Measurements from ENCODE around the gene BUD23. TPM values are rescaled to one million over a fixed set of nuclear protein-coding genes. Genes with fewer than 3 reads are reported as not detected.
A peak's percentile ranks its signal among the peaks of the same experiment; 100 is the strongest.

BUD23 gene
- polyA plus RNA-seq, 1 donor = 76.7 TPM

DNA sequence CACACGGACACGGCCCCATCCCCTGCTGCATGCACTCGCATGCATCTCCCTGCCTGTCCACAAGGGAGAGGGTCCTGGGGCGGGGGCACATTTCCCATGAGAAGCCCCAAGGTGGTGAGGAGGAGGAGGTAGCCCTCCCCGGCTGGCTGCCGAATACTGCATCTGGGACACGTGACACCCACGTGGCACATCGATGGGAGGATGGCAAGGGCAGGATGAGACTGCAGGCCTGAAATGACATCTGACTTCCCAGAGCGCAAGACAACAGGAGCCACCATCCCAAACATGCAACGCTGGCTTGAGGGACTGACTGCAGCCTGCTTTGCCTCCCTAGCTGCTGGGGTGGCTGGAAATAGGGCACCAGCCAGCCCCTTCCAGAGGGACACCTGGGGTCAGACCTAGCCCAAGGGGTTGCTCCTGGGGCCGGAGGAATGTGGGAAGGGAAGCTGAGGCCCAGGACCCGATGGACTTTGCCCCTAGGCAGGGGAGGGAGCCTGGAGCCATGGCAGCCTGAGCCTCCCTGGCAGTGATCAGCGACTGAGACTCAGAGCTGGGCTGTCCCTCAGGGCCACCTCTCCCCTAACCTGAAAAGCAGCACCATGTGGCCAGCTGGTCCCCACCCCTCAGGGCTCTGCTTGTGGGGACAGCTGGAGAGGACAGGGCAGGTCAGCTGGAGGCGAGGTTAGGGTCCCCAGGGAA, 16.1 kb downstream of the BUD23 start:
- Histone ChIP-seq H3K27ac (ENCODE audit: low read length) (peak overlapping the region; percentile 20), H3K9me3 (ENCODE audit: control insufficient read depth, low read depth, low read length) (no peaks in the 10 kb centered on the region), H3K4me1 (ENCODE audit: control insufficient read depth, insufficient read depth, low read length) (peaks cover 34% of the 10 kb centered on the region), H3K4me3 (ENCODE audit: low read length) (no peak overlapping the region), H3K36me3 (ENCODE audit: control insufficient read depth, insufficient read depth, low read length) (peaks cover 75% of the 10 kb centered on the region), H3K27me3 (ENCODE audit: control insufficient read depth, insufficient read depth, low read length) (no peaks in the 10 kb centered on the region)
- no CpG with 5 or more reads among the region's 15 CpGs for WGBS (ENCODE audit: insufficient coverage, low lambda C conversion rate)
- DNase-seq = peak in 1 of 2 donors; percentile 60

- WGBS (ENCODE audit: insufficient coverage, low lambda C conversion rate) = no CpG with 5 or more reads among the region's 14 CpGs
- peak in 1 of 2 donors; percentile 8 for DNase-seq
Measured at GRCh38 chr7:73700069-73700423, 16.6 kb downstream of the BUD23 start.

GRCh38 chr7:73700581-73701134, 17.3 kb downstream of the BUD23 start:
- no CpG with 5 or more reads among the region's 15 CpGs for WGBS (ENCODE audit: insufficient coverage, low lambda C conversion rate)
- H3K36me3 ChIP-seq (ENCODE audit: control insufficient read depth, insufficient read depth, low read length) = peaks cover 75% of the 10 kb centered on the region

More at GRCh38 chr7:73700069-73700423, 16.6 kb downstream of the BUD23 start:
- Histone ChIP-seq H3K9me3 (ENCODE audit: control insufficient read depth, low read depth, low read length) (no peaks in the 10 kb centered on the region), H3K27me3 (ENCODE audit: control insufficient read depth, insufficient read depth, low read length) (no peaks in the 10 kb centered on the region), H3K4me1 (ENCODE audit: control insufficient read depth, insufficient read depth, low read length) (peaks cover 36% of the 10 kb centered on the region), H3K36me3 (ENCODE audit: control insufficient read depth, insufficient read depth, low read length) (peaks cover 75% of the 10 kb centered on the region), H3K4me3 (ENCODE audit: low read length) (no peak overlapping the region), H3K27ac (ENCODE audit: low read length) (peak overlapping the region; percentile 20)

DNA sequence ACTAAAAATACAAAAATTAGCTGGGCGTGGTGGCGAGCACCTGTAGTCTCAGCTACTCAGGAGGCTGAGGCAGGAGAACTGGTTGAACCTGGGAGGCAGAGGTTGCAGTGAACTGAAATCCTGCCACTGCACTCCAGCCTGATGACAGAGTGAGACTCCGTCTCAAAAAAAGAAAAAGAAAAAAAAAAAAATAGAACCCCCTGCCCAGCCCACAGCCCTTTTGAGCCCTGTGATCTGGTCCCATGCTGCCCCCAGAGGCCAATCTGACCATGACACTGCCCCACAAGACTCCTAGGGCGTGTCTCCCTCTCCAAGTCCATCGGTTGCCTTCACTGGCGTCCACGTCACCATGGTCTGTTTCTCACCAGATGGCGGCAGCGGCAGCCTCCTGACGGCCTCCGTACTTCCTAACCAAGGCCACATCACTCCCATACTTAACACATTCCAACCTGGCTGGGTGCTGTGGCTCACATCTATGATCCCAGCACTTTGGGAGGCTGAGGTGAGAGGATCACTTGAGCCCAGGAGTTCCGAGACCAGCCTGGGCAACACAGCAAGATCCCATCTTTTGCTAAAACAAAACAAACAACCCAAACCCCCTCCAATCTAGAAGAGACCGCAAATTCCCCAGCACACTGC, 18.1 kb downstream of the BUD23 start:
- H3K27me3 ChIP-seq (ENCODE audit: control insufficient read depth, insufficient read depth, low read length) = no peaks in the 10 kb centered on the region
- peak; percentile 76 to 83 for DNase-seq
- peaks cover 40% of the 10 kb centered on the region for H3K4me1 ChIP-seq (ENCODE audit: control insufficient read depth, insufficient read depth, low read length)
- WGBS (ENCODE audit: insufficient coverage, low lambda C conversion rate) = no CpG with 5 or more reads among the region's 13 CpGs
- H3K9me3 ChIP-seq (ENCODE audit: control insufficient read depth, low read depth, low read length) = no peaks in the 10 kb centered on the region
- no peak overlapping the region for H3K4me3 ChIP-seq (ENCODE audit: low read length)
- H3K36me3 ChIP-seq (ENCODE audit: control insufficient read depth, insufficient read depth, low read length) = peaks cover 71% of the 10 kb centered on the region
- peak overlapping the region; percentile 89 for H3K27ac ChIP-seq (ENCODE audit: low read length)

More at GRCh38 chr7:73700581-73701134, 17.3 kb downstream of the BUD23 start:
- DNase-seq = no peak
- no peaks in the 10 kb centered on the region for H3K9me3 ChIP-seq (ENCODE audit: control insufficient read depth, low read depth, low read length)
- peak overlapping the region; percentile 12 for H3K27ac ChIP-seq (ENCODE audit: low read length)
- no peak overlapping the region for H3K4me3 ChIP-seq (ENCODE audit: low read length)
- no peaks in the 10 kb centered on the region for H3K27me3 ChIP-seq (ENCODE audit: control insufficient read depth, insufficient read depth, low read length)
- H3K4me1 ChIP-seq (ENCODE audit: control insufficient read depth, insufficient read depth, low read length) = peaks cover 40% of the 10 kb centered on the region

DNA sequence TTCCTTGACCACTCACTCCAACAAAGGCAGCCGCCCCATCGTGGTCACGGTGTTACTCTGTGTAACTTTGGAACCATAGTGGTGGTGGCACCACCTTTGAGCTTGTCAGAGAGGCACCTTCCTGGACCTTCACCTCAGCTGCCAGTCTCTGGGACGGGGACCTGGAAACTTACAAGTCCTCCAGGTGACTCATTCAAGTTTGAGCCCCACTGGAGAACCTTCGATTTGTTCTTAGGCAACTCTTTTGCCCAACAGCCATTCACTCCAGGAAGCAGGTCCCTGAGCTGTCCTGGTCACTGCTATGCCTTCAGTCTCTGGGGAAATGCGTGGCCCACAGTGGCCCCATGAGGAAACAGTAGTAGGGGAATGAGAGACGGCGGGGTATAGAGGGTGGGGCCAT, 18.8 kb downstream of the BUD23 start:
- H3K27ac ChIP-seq (ENCODE audit: low read length) = peak overlapping the region; percentile 89

GRCh38 chr7:73702665-73703064, 19.3 kb downstream of the BUD23 start:
- Histone ChIP-seq H3K27me3 (ENCODE audit: control insufficient read depth, insufficient read depth, low read length) (no peaks in the 10 kb centered on the region), H3K9me3 (ENCODE audit: control insufficient read depth, low read depth, low read length) (no peaks in the 10 kb centered on the region), H3K27ac (ENCODE audit: low read length) (peak overlapping the region; percentile 89), H3K36me3 (ENCODE audit: control insufficient read depth, insufficient read depth, low read length) (peaks cover 66% of the 10 kb centered on the region), H3K4me3 (ENCODE audit: low read length) (no peak overlapping the region), H3K4me1 (ENCODE audit: control insufficient read depth, insufficient read depth, low read length) (peaks cover 40% of the 10 kb centered on the region)
- no peak for DNase-seq
- no CpG with 5 or more reads among the region's 18 CpGs for WGBS (ENCODE audit: insufficient coverage, low lambda C conversion rate)

More for the DNA sequence above, 18.8 kb downstream of the BUD23 start:
- WGBS (ENCODE audit: insufficient coverage, low lambda C conversion rate) = 80% methylated on average over 1 of the region's 8 CpGs
- peaks cover 70% of the 10 kb centered on the region for H3K36me3 ChIP-seq (ENCODE audit: control insufficient read depth, insufficient read depth, low read length)
- peak; percentile 80 to 87 for DNase-seq
- no peaks in the 10 kb centered on the region for H3K27me3 ChIP-seq (ENCODE audit: control insufficient read depth, insufficient read depth, low read length)
- H3K9me3 ChIP-seq (ENCODE audit: control insufficient read depth, low read depth, low read length) = no peaks in the 10 kb centered on the region
- H3K4me1 ChIP-seq (ENCODE audit: control insufficient read depth, insufficient read depth, low read length) = peaks cover 40% of the 10 kb centered on the region
- no peak overlapping the region for H3K4me3 ChIP-seq (ENCODE audit: low read length)

- H3K27ac ChIP-seq (ENCODE audit: low read length) = peak overlapping the region; percentile 32
- peak overlapping the region; percentile 3 for H3K4me3 ChIP-seq (ENCODE audit: low read length)
- peaks cover 40% of the 10 kb centered on the region for H3K4me1 ChIP-seq (ENCODE audit: control insufficient read depth, insufficient read depth, low read length)
- WGBS (ENCODE audit: insufficient coverage, low lambda C conversion rate) = 100% methylated on average over 1 of the region's 13 CpGs
- no peaks in the 10 kb centered on the region for H3K27me3 ChIP-seq (ENCODE audit: control insufficient read depth, insufficient read depth, low read length)
- no peak for DNase-seq
- no peaks in the 10 kb centered on the region for H3K9me3 ChIP-seq (ENCODE audit: control insufficient read depth, low read depth, low read length)
- H3K36me3 ChIP-seq (ENCODE audit: control insufficient read depth, insufficient read depth, low read length) = peaks cover 62% of the 10 kb centered on the region
Measured at GRCh38 chr7:73703225-73703624, 19.8 kb downstream of the BUD23 start.

GRCh38 chr7:73703757-73704639, 20.6 kb downstream of the BUD23 start:
- Histone ChIP-seq H3K9me3 (ENCODE audit: control insufficient read depth, low read depth, low read length) (no peaks in the 10 kb centered on the region), H3K4me3 (ENCODE audit: low read length) (peak overlapping the region; percentile 3), H3K27ac (ENCODE audit: low read length) (peak overlapping the region; percentile 32), H3K4me1 (ENCODE audit: control insufficient read depth, insufficient read depth, low read length) (peaks cover 40% of the 10 kb centered on the region), H3K27me3 (ENCODE audit: control insufficient read depth, insufficient read depth, low read length) (no peaks in the 10 kb centered on the region), H3K36me3 (ENCODE audit: control insufficient read depth, insufficient read depth, low read length) (peaks cover 62% of the 10 kb centered on the region)
- WGBS (ENCODE audit: insufficient coverage, low lambda C conversion rate) = no CpG with 5 or more reads among the region's 45 CpGs
- peak; percentile 60 to 72 for DNase-seq

DNA sequence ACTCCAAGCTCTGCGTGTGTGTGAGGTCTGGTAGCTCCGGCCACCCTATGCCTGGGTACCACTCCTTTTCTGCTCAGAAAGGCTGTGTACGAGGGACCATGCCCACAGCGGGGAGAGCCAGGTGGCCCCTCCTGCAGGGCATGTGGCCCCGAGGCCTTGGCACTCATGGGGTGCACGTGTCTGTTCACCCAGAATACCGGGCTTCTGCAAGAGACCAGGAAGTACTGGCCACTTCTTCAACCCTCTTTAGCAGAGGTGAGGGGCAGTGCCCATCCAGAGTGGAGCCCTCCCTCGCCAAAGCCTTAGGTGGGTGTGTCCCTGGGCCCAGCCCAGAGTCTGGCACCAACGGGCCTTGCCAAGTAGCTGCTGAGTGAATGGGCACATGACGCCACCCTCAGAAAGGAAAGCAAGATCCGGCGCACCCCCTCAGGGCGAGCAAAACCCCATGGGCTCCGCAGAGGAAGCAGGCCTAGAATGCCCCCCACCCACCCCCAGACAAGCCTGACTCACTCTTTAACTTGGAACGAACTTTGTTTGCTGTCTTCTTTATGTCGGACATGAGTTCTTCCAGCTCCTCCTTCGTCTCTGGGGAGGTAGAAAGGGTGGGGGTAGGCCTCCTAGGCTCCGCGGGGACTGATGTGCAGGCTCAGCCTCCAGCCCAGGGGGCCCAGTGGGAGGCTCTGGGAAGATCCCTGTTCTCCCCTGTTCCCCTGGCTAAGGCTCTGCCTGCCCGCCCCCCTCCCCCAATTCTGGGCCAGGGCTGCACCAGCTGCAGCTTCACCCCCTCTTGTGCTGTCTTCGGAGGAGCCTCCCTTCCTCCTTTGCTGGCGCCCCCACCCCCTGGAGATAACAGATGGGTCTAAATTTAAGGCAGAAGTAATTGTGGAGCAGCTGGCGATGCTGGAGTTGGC, 21.5 kb downstream of the BUD23 start:
- WGBS (ENCODE audit: insufficient coverage, low lambda C conversion rate) = no CpG with 5 or more reads among the region's 23 CpGs
- no peak for DNase-seq

More for the DNA sequence above, 21.5 kb downstream of the BUD23 start:
- Histone ChIP-seq H3K9me3 (ENCODE audit: control insufficient read depth, low read depth, low read length) (no peaks in the 10 kb centered on the region), H3K36me3 (ENCODE audit: control insufficient read depth, insufficient read depth, low read length) (peaks cover 58% of the 10 kb centered on the region), H3K27ac (ENCODE audit: low read length) (no peak overlapping the region), H3K4me3 (ENCODE audit: low read length) (no peak overlapping the region), H3K27me3 (ENCODE audit: control insufficient read depth, insufficient read depth, low read length) (no peaks in the 10 kb centered on the region), H3K4me1 (ENCODE audit: control insufficient read depth, insufficient read depth, low read length) (peaks cover 33% of the 10 kb centered on the region)

Measured in large intestine (tissue), 3 donors.